ENCODE data around the gene UBE2D2. TPM values are rescaled to one million over a fixed set of nuclear protein-coding genes. Genes with fewer than 3 reads are reported as not detected.
"Not testable (repeated sequence)": the region's sequence is repeated elsewhere in the genome, so short reads cannot be mapped to it uniquely, and the experiment has no call there.

The UBE2D2 gene
- total and polyA plus RNA-seq, 3 donors from 2014 or later, result 102 to 386 (median 116) TPM

DNA sequence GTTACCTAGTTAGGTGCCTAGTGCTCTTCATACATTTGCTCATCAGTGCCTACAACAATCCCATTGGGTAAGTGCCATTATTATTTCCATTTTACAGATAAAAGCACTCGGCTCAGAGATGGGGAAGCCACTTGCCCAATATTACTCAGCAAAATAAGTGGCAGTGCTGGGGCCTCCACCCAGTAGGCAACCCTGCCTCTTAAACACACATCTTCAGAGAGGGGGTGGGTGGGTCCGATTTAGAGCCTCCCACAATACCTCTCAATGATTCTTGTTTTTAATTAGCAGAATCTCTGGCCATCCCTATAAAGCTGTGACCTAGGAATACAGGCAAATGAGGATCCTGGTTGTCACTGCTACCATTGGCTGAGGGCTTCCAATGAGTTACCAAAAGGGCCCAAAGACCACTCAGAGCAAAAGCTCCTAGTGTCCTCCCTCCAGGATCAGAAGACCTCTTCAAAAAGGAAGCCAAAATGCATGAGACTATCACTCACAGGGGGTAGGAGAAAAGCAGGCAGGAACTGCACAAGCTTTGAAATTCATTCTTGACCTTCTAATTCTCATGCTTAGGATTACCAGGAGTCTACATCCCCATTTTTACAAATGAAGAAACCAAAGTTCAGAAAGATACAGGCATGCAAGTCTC lies 36.1 kb upstream of the UBE2D2 start:
- no peaks in the 10 kb centered on the region for H3K36me3 ChIP-seq (ENCODE audit: low read depth, missing control alignments)
- intact Hi-C loops (cut with DNase I; ENCODE audit: low total_unique reads), result no loop called here
- H3K9me3 ChIP-seq, result no peaks in the 10 kb centered on the region
- H3K4me3 ChIP-seq, result no peak overlapping the region
- H3K27ac ChIP-seq, result no peak overlapping the region
- WGBS, 2 donors, result 57 to 70% methylated on average over 2 of the region's 2 CpGs
- H3K4me1 ChIP-seq, result no peaks in the 10 kb centered on the region
- TF ChIP-seq POLR2A (IDR thresholded peaks at IDR 0.05) (no peak), CTCF (IDR thresholded peaks at IDR 0.05) (no peak)
- no peaks in the 10 kb centered on the region for H3K27me3 ChIP-seq
- no peak for DNase-seq

DNA sequence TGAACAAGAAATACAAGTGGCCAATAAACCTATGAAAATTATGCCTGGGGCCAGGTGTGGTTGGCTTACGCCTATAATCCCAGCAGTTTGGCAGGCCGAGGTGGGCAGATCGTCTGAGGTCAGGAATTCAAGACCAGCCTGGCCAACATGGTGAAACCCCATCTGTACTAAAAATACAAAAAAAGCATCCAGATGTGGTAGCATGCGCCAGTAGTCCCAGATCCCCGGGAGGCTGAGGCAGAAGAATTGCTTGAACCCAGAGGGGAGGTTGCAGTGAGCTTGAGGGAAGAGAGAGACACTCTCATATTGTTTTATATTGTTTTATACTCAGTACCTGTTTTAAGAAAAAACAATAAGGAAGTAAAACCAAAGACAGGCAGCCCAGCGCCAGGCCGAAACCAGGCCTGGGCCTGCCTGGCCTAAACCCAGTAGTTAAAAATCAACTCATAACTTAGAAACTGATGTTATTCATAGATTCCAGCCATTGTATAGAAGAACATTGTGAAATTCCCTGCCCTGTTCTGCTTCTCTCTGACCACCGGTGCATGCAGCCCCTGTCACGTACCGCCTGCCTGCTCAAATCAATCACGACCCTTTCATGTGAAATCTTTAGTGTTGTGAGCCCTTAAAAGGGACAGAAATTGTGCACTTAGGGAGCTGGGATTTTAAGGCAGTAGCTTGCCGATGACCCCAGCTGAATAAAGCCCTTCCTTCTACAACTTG lies 35.4 kb upstream of the UBE2D2 start:
- H3K9me3 ChIP-seq; H3K4me3 ChIP-seq; H3K36me3 ChIP-seq (ENCODE audit: low read depth, missing control alignments); intact Hi-C loops (cut with DNase I; ENCODE audit: low total_unique reads); H3K27me3 ChIP-seq; H3K27ac ChIP-seq; DNase-seq; H3K4me1 ChIP-seq: not testable (repeated sequence)
- WGBS, 2 donors, result 90 to 95% methylated on average over 12 of the region's 12 CpGs

DNA sequence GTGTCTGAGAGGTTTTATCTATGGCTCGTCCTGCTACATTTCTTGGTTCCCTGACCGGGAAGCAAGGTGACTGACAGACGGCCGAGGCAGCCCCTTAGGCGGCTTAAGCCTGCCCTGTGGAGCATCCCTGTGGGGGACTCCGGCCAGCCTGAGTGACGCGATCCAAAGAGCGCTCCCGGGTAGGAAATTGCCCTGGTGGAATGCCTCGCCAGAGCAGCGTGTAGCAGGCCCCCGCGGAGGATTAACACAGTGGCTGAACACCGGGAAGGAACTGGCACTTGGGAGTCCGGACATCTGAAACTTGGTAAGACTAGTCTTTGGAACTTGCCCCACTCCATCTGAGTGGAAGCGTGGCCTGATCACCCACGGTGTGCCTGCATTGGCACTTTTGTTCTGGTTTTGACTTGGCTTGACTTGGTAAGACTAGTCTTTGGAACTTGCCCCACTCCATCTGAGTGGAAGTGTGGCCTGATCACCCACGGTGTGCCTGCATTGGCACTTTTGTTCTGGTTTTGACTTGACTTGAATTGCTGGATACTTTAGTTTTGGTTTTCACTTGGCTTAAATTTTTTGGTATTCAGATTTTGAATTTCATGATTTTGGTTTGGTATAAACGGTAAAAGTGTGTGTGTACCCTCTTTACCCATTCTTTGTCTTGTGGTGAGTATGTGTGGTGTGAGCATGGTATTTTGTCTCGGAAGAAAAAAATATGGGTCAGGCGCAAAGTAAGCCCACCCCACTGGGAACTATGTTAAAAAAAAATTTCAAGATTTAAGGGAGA lies 34.6 kb upstream of the UBE2D2 start:
- WGBS, 2 donors, result 92% methylated on average over 22 of the region's 22 CpGs
- H3K4me3 ChIP-seq; H3K36me3 ChIP-seq (ENCODE audit: low read depth, missing control alignments); DNase-seq; intact Hi-C loops (cut with DNase I; ENCODE audit: low total_unique reads); H3K27ac ChIP-seq; H3K4me1 ChIP-seq; H3K27me3 ChIP-seq; H3K9me3 ChIP-seq: not testable (repeated sequence)

DNA sequence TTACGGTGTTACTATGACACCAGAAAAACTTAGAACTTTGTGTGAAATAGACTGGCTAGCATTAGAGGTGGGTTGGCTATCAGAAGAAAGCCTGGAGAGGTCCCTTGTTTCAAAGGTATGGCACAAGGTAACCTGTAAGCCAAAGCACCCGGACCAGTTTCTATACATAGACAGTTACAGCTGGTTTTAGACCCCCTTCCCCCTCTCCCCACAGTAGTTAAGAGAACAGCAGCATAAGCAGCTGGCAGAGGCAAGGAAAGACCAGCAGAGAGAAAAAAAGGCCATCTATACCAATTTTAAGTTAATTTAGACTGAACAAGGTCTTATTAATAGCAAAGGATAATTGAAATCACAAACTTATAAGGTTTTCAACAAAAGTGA lies 34.1 kb upstream of the UBE2D2 start:
- H3K9me3 ChIP-seq; H3K27ac ChIP-seq; H3K36me3 ChIP-seq (ENCODE audit: low read depth, missing control alignments); H3K4me1 ChIP-seq; DNase-seq; H3K27me3 ChIP-seq; H3K4me3 ChIP-seq; intact Hi-C loops (cut with DNase I; ENCODE audit: low total_unique reads): not testable (repeated sequence)
- 70 to 83% methylated on average over 2 of the region's 2 CpGs for WGBS, 2 donors

- H3K4me1 ChIP-seq; DNase-seq; intact Hi-C loops (cut with DNase I; ENCODE audit: low total_unique reads); H3K4me3 ChIP-seq; H3K9me3 ChIP-seq; H3K27me3 ChIP-seq; H3K36me3 ChIP-seq (ENCODE audit: low read depth, missing control alignments); H3K27ac ChIP-seq: not testable (repeated sequence)
- 59 to 78% methylated on average over 7 of the region's 7 CpGs for WGBS, 2 donors
These were observed 33.2 kb upstream of the UBE2D2 start for GRCh38 chr5:139527896-139528467.

GRCh38 chr5:139528695-139529094 lies 32.4 kb upstream of the UBE2D2 start:
- H3K27ac ChIP-seq; H3K4me1 ChIP-seq; intact Hi-C loops (cut with DNase I; ENCODE audit: low total_unique reads); H3K36me3 ChIP-seq (ENCODE audit: low read depth, missing control alignments); H3K4me3 ChIP-seq; DNase-seq; H3K27me3 ChIP-seq; H3K9me3 ChIP-seq: not testable (repeated sequence)
- 97% methylated on average over 5 to 8 of the region's 8 CpGs for WGBS, 2 donors

GRCh38 chr5:139530079-139530478 lies 31.1 kb upstream of the UBE2D2 start:
- H3K27ac ChIP-seq; H3K4me1 ChIP-seq; intact Hi-C loops (cut with DNase I; ENCODE audit: low total_unique reads); H3K27me3 ChIP-seq; H3K4me3 ChIP-seq; DNase-seq; H3K9me3 ChIP-seq; H3K36me3 ChIP-seq (ENCODE audit: low read depth, missing control alignments): not testable (repeated sequence)
- WGBS, 2 donors, result 88 to 95% methylated on average over 2 of the region's 2 CpGs

All from testis (tissue), 3 donors.